Measurements from ENCODE around the gene KCNIP2. TPM values are rescaled to one million over a fixed set of nuclear protein-coding genes. Genes with fewer than 3 reads are reported as not detected.

Gene KCNIP2
- total RNA-seq, 1 donor from 2014 or later: 0.29 TPM

DNA sequence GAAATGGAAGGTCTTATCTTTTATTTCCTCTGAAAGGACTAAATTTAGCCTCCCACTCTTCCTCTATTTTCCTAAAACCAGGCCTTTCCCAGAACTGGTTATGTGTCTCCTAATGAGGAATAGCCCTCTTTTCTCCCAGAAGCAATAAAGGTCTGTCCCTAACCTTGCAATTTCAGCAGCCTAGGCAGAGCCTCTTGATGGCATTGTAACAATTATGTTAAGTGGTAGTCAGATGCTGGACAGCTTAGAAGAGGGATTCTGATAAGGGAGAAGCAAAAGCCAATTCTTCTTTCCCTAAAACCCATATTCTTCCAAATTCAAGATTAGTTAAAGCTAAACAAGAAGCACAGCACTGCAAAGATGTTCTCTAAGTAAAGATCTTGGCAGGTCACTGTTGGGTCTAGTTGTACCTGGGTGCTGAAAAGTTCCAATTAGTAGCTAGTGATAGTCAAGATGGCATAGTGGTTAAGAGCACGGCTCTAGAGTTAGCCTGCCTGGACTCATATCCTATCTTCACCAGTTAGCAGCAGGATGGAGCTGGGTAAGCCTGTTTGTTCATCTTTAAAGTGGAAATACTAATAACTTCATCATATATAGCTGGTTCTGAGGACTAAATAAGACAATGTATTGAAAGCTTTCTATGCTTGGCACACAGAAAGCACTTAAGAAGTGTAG, 14.3 kb upstream of the KCNIP2 start:
- TF ChIP-seq, protein P1, sequence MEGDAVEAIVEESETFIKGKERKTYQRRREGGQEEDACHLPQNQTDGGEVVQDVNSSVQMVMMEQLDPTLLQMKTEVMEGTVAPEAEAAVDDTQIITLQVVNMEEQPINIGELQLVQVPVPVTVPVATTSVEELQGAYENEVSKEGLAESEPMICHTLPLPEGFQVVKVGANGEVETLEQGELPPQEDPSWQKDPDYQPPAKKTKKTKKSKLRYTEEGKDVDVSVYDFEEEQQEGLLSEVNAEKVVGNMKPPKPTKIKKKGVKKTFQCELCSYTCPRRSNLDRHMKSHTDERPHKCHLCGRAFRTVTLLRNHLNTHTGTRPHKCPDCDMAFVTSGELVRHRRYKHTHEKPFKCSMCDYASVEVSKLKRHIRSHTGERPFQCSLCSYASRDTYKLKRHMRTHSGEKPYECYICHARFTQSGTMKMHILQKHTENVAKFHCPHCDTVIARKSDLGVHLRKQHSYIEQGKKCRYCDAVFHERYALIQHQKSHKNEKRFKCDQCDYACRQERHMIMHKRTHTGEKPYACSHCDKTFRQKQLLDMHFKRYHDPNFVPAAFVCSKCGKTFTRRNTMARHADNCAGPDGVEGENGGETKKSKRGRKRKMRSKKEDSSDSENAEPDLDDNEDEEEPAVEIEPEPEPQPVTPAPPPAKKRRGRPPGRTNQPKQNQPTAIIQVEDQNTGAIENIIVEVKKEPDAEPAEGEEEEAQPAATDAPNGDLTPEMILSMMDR (IDR thresholded peaks at IDR 0.05; ENCODE audit: insufficient read depth, low read length, poor library complexity, severe bottlenecking): no peak
- Histone ChIP-seq H3K27me3 (ENCODE audit: control insufficient read depth, insufficient read depth, low read length) (no peaks in the 10 kb centered on the region), H3K4me3 (ENCODE audit: low read depth, low read length) (no peak overlapping the region), H3K36me3 (ENCODE audit: control insufficient read depth, insufficient read depth, low read length) (no peaks in the 10 kb centered on the region)
- no peak for DNase-seq (ENCODE audit: low read depth)

GRCh38 chr10:101856626-101857025, 13.0 kb upstream of the KCNIP2 start:
- no peak for DNase-seq (ENCODE audit: low read depth)
- TF ChIP-seq, protein P1 (IDR thresholded peaks at IDR 0.05; ENCODE audit: insufficient read depth, low read length, poor library complexity, severe bottlenecking): no peak
- Histone ChIP-seq H3K36me3 (ENCODE audit: control insufficient read depth, insufficient read depth, low read length) (no peaks in the 10 kb centered on the region), H3K4me3 (ENCODE audit: low read depth, low read length) (no peak overlapping the region), H3K27me3 (ENCODE audit: control insufficient read depth, insufficient read depth, low read length) (no peaks in the 10 kb centered on the region)

DNA sequence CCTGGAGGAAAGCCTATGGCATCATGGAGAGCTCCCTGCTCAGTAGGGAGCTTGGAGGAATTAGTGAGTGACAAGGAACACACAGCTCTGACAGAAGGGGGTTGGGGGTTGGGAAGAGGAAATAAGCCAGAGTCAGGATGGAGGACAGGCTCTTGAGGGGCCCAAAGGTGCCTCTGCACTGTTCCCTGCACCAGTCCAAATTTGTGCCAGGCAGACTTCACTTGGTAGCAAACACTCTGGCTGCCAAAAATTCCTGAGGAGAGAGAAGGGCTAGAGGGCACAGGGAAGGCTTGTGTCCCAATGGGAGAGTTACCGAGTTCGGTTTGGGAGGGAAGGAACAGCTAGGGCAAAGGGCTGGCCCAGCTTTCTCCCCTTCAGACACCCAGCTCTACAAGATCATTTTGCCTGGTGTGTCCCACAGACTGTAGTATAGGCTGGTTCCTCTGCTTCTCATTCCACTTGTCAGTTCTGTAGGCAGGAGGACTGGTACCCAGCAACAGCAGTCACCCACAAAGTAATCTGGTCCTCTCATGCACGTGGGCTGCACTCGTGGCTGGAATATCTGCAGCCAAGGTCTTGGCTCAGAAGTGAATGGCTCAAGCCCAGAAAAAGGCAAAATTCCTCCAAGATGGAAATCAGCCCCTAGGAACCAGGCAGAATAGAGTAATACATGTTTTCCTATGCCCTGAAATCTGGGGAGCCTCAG, 8.0 kb upstream of the KCNIP2 start:
- H3K27me3 ChIP-seq (ENCODE audit: control insufficient read depth, insufficient read depth, low read length): no peaks in the 10 kb centered on the region
- TF ChIP-seq, protein P1 (IDR thresholded peaks at IDR 0.05; ENCODE audit: insufficient read depth, low read length, poor library complexity, severe bottlenecking): no peak
- no peak overlapping the region for H3K4me3 ChIP-seq (ENCODE audit: low read depth, low read length)
- no peak for DNase-seq (ENCODE audit: low read depth)
- H3K36me3 ChIP-seq (ENCODE audit: control insufficient read depth, insufficient read depth, low read length): no peaks in the 10 kb centered on the region

DNA sequence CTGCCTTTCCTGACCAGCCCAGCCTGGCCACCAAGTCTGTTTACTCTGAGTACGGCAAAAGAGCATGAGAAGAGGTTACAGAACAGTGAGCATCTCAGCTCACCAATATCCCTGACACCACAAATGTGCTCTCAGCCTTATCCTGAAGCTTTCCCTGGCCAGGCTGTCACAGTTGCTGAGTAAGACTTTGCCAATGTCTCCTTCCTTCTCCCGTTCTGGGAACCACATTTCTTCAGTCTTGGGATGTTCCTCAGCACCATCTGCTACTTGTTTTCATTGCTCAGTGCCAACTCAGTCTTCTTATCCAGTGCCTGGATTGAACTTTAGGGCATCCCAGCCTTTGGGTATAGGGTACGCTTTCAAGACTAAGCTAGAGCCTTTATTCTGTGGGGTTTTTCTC, 7.1 kb upstream of the KCNIP2 start:
- DNase-seq (ENCODE audit: low read depth): no peak
- H3K27me3 ChIP-seq (ENCODE audit: control insufficient read depth, insufficient read depth, low read length): no peaks in the 10 kb centered on the region
- TF ChIP-seq, protein P1 (IDR thresholded peaks at IDR 0.05; ENCODE audit: insufficient read depth, low read length, poor library complexity, severe bottlenecking): no peak

GRCh38 chr10:101848894-101849351, 5.3 kb upstream of the KCNIP2 start:
- peaks cover 3% of the 10 kb centered on the region for H3K27me3 ChIP-seq (ENCODE audit: control insufficient read depth, insufficient read depth, low read length)
- TF ChIP-seq, protein P1 (IDR thresholded peaks at IDR 0.05; ENCODE audit: insufficient read depth, low read length, poor library complexity, severe bottlenecking): no peak
- no peaks in the 10 kb centered on the region for H3K36me3 ChIP-seq (ENCODE audit: control insufficient read depth, insufficient read depth, low read length)
- DNase-seq (ENCODE audit: low read depth): no peak
- no peak overlapping the region for H3K4me3 ChIP-seq (ENCODE audit: low read depth, low read length)

More for the DNA sequence above, 7.1 kb upstream of the KCNIP2 start:
- Histone ChIP-seq H3K36me3 (ENCODE audit: control insufficient read depth, insufficient read depth, low read length) (no peaks in the 10 kb centered on the region), H3K4me3 (ENCODE audit: low read depth, low read length) (no peak overlapping the region)
